NT2/D1 (cell line): Measurements from ENCODE around the gene PNPLA6.

Source experiments
- YY1 ChIP-seq: IDR thresholded peaks from 2 replicates; pipeline ENCODE4 v1.6.1; 2011; ENCODE audit not compliant: insufficient read length, insufficient read depth
- ZNF274 ChIP-seq: IDR thresholded peaks from 2 replicates; pipeline ENCODE4 v1.6.1; 2011; ENCODE audit warnings: mild to moderate bottlenecking, low read depth, low read length

- TF ChIP-seq YY1 (no peak), ZNF274 (no peak)
Measured at GRCh38 chr19:7575434-7576040, 40.0 kb downstream of the PNPLA6 start.
